A172 (cell line): ENCODE measurements around the gene GRIP2. TPM values are rescaled to one million over a fixed set of nuclear protein-coding genes. Genes with fewer than 3 reads are reported as not detected.

Experiments
- DNase-seq: peaks from one replicate; pipeline ENCODE4 v3.0.0-alpha.2; 2015; ENCODE audit warnings: low spot score
- total RNA-seq: library from RNA; depleted of rRNA; stranded (reverse); fragments of >200 nt; shearing (Covaris generic); gene quantifications from 2 replicates; pipeline ENCODE4 v1.2.3, GENCODE V29; 2014

The GRIP2 gene
- total RNA-seq, 1 experiment from 2014 or later, result not detected

DNA sequence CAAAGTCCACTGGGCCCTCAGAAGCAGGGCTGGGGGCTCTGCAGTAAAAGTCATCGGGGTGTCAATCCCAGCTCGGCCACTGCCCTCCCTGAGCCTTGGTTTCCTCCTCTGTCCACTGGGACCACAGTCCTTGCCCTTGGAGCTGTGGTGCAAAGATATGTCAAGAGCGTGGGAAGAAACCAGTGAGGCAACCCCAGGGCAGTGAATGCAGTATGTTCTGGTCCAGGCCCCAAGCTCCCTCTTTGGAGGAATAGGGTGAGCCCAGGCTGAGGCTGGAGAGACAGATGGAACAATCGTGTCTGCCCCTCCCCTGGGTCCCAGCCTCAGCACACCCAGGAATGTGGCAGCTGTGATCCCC, 779 bp downstream of the GRIP2 start:
- DNase-seq, result no peak

GRCh38 chr3:14538451-14539088, 1.6 kb downstream of the GRIP2 start:
- DNase-seq, result no peak

DNA sequence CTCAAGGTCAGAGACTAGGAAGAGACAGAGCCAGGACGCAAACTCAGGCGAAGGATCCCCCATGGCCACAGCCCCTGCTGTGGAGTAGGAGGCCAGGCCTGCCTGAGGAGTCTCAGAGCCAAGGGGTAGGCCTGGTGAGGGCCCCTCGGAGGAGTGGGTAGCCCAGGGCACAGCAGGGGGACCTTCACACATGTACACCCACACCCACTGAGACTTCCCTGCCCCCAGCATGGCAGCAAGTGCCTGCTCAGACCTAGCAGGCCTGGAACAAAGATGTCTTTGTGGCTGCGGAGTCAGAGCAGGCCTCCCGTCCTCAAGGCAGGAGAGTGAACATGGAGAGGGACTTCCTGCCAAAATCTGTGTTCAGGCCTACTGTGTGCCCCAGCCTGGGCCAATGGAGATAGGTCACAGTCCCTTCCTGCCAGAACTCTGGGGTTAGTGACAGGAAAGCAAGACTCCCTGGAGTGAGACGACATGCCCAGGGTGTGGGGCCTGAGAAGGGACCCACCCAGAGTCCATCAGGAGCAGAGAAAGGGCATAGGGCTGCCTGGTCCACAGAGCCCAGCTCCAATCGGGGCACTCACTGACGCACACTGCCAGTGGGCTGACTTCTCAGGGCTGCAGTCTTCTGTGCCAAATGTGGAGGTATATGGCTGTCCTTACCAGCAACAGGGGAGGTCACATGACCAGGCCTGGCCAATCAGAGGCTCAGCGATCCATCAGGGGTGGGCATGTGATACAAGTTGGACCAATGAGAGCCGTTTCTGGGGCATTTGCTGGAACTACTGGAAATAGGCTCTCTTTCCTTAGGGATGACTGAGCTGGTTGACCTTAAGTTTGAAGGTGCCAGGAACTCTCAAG, 2.3 kb downstream of the GRIP2 start:
- peak; percentile 47 for DNase-seq

GRCh38 chr3:14536837-14537589, 3.1 kb downstream of the GRIP2 start:
- no peak for DNase-seq

DNA sequence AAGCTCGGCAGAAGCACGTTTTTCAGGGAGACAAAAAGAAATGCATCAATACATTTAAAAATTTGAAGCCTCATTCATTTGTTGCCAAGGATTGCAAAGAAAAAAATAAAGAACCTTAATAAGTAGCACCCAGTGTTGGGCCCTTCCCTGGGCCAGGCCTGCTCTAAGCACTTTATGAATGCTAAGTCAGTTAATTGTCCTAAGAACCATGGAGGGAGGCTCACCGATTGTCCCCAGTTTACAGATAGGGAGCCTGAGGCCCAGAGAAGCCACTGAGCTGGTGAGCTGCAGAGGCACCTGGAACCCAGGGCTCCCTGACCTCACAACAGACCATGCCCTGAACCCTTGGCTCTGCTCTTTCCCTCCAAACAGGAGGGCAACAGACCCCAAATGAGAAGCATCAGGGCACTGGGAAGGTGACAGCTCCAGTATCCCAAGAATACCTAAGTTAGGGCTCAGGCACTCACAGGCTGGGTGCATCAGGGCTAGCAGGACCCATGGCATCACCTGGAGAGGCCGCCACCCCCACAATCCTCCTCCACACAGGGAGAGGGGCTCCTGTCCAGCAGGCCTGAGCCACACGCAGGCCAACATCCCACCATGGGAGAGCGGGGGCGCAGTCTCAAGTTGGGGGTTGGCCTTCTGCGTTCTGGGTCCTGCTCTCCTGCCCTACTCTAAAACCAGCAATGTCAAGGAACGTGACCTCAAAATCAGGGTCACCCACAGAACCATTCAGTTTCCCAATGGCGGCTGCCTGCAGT, 3.9 kb downstream of the GRIP2 start:
- no peak for DNase-seq

- no peak for DNase-seq
Observed at GRCh38 chr3:14535616-14536015, 4.5 kb downstream of the GRIP2 start.

DNA sequence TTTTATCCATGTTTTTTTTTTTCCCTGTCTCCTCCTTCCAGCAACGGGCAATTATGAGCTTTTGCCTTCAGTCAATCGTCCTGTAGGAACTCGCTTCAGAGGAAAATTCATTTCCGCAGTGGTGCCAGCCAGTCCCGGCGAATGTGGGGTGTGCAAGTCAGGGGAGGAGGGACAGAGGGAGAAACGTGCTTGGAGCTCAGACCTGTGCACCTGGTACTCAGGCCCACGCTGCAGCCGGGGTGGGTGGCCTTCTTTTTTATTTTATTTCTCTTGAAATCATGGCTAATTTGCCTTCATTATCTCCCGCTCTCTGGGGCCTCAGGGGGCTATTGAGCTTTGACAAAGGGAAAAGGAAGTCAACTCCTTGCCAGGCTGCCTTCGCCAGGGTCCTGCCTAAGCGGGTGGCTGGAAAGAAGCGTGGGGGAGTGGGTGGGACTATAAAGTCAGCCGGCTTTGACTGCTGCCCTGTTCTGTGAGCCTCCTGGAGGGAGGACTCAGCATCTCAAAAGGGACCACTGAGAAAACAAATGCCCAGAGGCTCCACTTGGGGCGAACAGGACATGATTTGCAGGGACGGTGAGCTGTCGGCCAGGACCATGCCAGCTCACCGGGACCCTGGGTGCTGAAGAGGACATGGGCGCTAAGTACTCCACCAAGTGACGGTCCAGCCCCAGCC, 5.5 kb downstream of the GRIP2 start:
- DNase-seq, result no peak

GRCh38 chr3:14533457-14533958, 6.6 kb downstream of the GRIP2 start:
- no peak for DNase-seq

- DNase-seq, result peak; percentile 74
Observed at GRCh38 chr3:14532691-14533456, 7.3 kb downstream of the GRIP2 start.

DNA sequence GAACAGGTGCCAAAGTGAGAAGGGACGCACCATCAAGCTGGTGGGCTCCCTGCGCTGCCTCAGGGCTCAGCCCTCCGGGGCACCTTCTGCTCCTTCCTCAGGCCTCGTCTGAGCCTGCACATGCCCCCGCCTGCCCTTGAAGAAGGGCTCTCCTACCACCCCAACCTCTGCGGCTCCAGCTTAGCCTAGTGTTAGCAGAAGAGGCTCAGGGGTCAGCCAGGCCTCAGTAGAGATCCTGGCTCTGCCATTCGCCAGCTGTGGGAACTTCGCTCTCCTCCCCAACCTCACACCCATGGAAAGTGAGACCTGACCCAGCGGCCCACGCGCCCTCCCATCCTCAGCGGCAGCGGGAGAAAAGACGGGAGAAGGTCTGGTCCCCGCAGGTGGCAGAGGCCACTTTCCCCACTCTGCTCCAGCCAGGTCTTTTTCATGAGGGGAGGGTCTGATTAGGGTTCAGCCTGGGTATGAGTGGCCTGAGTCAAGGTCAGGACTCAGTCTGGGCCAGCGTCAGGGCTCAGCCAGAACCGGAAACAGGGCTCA, 8.2 kb downstream of the GRIP2 start:
- no peak for DNase-seq

GRCh38 chr3:14528081-14528480, 12.1 kb downstream of the GRIP2 start:
- no peak for DNase-seq

- DNase-seq, result peak; percentile 23
Observed at GRCh38 chr3:14525685-14526631, 14.2 kb downstream of the GRIP2 start.

DNA sequence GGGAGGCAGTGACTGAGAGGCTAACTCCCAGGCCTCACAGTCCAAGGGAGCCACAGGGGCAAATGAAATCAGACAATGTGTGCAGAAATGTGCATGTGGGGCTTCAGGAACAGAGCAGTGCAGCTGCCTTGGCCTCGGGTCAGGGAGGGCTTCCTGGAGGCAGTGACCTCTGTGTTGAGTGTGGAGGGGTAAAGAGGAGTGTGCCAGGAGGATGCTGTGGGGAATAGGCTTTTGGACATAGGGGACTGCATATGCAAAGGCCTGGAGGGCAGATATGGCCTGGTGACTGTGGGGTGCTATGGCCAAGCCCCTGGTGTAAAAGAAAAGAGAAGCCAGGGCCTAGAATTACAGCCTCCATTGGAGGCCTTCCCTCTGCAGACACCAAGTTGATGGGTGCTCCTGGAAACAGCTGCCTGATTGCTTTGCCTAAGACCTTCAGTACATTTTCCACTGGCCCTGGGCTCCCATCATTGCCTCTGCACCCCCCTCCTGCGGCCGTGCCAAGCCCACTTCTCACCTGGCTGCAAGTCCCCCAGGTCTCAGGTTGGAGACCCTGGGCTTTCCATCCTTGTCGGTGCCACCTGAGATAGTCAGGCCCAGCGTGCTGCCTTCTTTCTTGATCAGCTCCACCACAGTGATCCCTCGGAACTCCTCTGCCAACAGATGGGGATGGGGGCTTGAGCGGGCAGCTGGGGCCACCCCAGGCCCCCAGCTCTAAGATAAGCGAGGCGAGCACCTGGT, 15.1 kb downstream of the GRIP2 start:
- no peak for DNase-seq

DNA sequence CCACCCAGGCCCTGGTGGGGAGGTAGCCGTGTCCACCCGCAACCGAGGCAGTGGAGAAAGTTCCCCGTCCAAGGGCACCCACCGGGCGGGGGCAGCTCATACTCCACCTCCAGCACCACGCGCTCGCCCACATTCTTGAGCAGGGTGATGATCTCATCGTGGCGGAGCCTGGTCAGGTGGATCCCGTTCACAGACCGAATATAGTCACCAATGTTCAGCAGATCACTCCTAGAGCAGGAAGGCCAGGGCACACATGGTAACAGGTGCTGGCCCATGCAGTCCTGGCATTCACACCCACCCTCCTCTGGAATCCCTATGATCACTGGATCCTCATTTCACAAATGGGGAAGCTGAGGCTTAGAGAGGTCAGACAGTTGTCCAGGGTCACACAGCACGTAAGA, 15.8 kb downstream of the GRIP2 start:
- DNase-seq, result peak; percentile 28

- DNase-seq, result no peak
Observed at GRCh38 chr3:14523792-14524191, 16.4 kb downstream of the GRIP2 start.

DNA sequence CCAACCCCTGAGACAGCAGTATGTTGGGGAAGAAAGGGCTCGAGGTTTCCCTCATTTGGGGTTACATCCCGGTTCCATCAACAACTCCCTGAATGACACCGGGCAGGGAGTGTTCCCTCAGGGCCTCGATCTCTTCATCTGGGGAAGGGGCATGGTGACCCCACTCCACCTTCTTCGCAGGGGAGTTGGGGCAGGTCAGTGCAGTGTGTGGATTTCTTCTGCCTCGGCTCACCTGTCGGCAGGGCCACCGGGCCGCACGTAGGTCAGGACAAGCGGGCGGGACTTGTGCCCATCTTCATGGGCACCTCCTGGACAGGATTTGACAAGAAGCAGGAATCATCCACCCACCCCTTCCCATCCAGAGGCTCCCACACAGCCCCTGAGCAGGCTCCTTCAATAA, 17.4 kb downstream of the GRIP2 start:
- no peak for DNase-seq

- DNase-seq, result no peak
Observed at GRCh38 chr3:14522129-14522691, 17.9 kb downstream of the GRIP2 start.

GRCh38 chr3:14521611-14522010, 18.5 kb downstream of the GRIP2 start:
- no peak for DNase-seq
